HEK293 (cell line): Measurements from ENCODE around the gene KCNK17.

Experiments used
- CTCF ChIP-seq: fragments of 450-650 bp; formaldehyde crosslinking; IDR thresholded peaks from 2 replicates; pipeline ENCODE4 v1.5.1; 2016; ENCODE audit warnings: missing biosample characterization, missing genetic modification characterization
- ZFP37 ChIP-seq: fragments of 450-650 bp; formaldehyde crosslinking; IDR thresholded peaks from 2 replicates; pipeline ENCODE4 v1.5.1; 2016; ENCODE audit warnings: missing biosample characterization, missing genetic modification characterization
- ZNF10 ChIP-seq: fragments of 450-650 bp; formaldehyde crosslinking; IDR thresholded peaks from 2 replicates; pipeline ENCODE4 v1.5.1; 2017; ENCODE audit warnings: missing biosample characterization, missing genetic modification characterization

DNA sequence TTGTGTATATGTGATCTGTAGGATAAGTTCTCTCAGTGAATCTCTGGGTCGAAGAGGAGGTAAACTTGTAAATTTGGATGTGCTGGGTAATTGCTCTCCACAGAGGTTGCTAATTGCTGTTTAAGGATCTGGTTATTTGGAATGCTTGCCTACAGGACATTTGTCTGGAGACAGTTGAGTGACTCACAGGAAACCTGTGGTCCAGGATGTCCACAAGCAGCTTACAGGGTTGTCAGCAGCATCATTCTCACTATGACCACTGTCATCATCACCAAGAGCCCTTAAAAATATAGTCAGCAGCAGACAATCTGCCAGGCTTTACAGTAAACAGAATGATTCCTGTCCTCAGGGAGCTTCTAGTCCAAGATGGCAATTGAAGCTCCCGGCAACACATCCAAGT lies 53.8 kb downstream of the KCNK17 start:
- TF ChIP-seq CTCF: no peak
- TF ChIP-seq ZFP37: no peak
- TF ChIP-seq ZNF10 (tag by site-specific recombination): no peak
